LoVo (cell line): Measurements from ENCODE around the gene RPS6KA4.

Experiments
- DNase-seq: peaks from one replicate; pipeline ENCODE4 v3.0.0-alpha.2; 2016; ENCODE audit warnings: low spot score

The RPS6KA4 gene

GRCh38 chr11:64348383-64349024, 10.5 kb upstream of the RPS6KA4 start:
- DNase-seq: no peak

- no peak for DNase-seq
Observed at GRCh38 chr11:64349025-64349387, 10.0 kb upstream of the RPS6KA4 start.

- no peak for DNase-seq
Observed at GRCh38 chr11:64349404-64349803, 9.6 kb upstream of the RPS6KA4 start.

GRCh38 chr11:64351136-64351631, 7.8 kb upstream of the RPS6KA4 start:
- DNase-seq: no peak

GRCh38 chr11:64352099-64352994, 6.6 kb upstream of the RPS6KA4 start:
- no peak for DNase-seq

- DNase-seq: no peak
Observed at GRCh38 chr11:64352995-64353714, 5.8 kb upstream of the RPS6KA4 start.

GRCh38 chr11:64353715-64354506, 5.1 kb upstream of the RPS6KA4 start:
- DNase-seq: no peak

GRCh38 chr11:64355078-64355940, 3.7 kb upstream of the RPS6KA4 start:
- peak; percentile 85 for DNase-seq

- no peak for DNase-seq
Observed at GRCh38 chr11:64356498-64357411, 2.2 kb upstream of the RPS6KA4 start.

GRCh38 chr11:64357446-64357845, 1.5 kb upstream of the RPS6KA4 start:
- no peak for DNase-seq

- DNase-seq: peak; percentile 35
Observed at GRCh38 chr11:64357904-64358535, 942 bp upstream of the RPS6KA4 start.

- no peak for DNase-seq
Observed at GRCh38 chr11:64358536-64358906, 441 bp upstream of the RPS6KA4 start.

- DNase-seq: no peak
Observed at GRCh38 chr11:64359712-64360445, 917 bp downstream of the RPS6KA4 start.

- no peak for DNase-seq
Observed at GRCh38 chr11:64360448-64360921, 1.5 kb downstream of the RPS6KA4 start.

- no peak for DNase-seq
Observed at GRCh38 chr11:64361659-64362058, 2.7 kb downstream of the RPS6KA4 start.

- DNase-seq: no peak
Observed at GRCh38 chr11:64362339-64362738, 3.4 kb downstream of the RPS6KA4 start.

- no peak for DNase-seq
Observed at GRCh38 chr11:64364435-64364834, 5.5 kb downstream of the RPS6KA4 start.

- DNase-seq: no peak
Observed at GRCh38 chr11:64364911-64365310, 5.9 kb downstream of the RPS6KA4 start.
